ENCODE results near the gene OR4B1.
"Not testable (repeated sequence)": the region's sequence is repeated elsewhere in the genome, so short reads cannot be mapped to it uniquely, and the experiment has no call there.

Gene OR4B1, protein sequence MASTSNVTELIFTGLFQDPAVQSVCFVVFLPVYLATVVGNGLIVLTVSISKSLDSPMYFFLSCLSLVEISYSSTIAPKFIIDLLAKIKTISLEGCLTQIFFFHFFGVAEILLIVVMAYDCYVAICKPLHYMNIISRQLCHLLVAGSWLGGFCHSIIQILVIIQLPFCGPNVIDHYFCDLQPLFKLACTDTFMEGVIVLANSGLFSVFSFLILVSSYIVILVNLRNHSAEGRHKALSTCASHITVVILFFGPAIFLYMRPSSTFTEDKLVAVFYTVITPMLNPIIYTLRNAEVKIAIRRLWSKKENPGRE

DNA sequence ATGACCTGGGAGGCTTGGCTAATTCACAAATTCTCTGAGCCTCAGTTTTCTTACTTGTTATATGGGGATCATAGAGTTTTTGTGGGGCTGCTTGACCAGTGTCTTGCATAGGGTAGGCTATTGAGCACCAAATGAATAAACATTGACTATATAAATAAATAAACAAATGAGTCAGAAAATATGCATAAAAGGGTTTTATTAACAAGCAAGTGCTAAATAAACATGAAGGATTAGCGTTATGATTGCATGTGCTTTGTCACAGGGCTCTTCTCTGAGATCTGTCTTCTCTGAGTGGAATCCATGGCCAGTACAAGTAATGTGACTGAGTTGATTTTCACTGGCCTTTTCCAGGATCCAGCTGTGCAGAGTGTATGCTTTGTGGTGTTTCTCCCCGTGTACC is at the start of gene OR4B1:
Gene OR4B1, plus strand, starts transcription at position 301 of the 400 bp plus-strand sequence. Its CDS starts 0 bp downstream, at position 301.
- DNase-seq (ENCODE audit: low read depth): no peak

DNA sequence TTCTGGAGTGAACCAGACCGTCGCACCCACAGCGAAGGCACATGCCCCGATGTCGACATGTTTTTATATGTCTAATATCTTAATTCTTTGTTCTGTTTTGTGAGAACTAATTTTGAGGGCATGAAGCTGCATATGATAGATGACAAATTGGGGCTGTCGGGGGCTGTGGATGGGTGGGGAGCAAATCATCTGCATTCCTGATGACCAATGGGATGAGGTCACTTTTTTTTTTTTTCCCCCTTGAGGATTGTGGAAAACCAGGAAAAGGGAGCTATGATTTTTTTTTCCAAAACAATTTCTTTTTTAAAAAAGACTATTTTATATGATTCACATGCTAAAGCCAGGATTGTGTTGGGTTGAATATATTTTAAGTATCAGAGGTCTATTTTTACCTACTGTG is 49.2 kb upstream of the OR4B1 start:
- no peak for DNase-seq (ENCODE audit: low read depth)

DNA sequence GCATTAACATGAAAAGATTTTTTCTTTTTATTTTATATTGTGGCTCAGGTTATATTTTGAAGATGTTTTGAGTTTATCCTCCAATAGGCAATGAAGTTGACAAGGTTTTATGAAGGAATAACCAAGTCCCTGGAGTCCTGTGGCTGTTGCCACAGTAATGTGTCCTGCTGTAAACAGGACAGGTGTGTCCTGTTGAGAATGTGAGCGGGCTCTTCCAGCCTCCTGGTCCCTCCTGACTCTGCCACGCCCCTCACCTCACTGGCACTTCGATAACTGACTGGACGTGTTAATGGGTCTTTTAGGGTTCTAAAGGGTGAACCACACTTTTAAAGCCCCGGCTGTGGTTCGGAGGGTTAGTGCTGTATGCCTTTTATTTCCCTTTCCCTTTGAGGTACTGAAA is 47.8 kb upstream of the OR4B1 start:
- no peak for DNase-seq (ENCODE audit: low read depth)

DNA sequence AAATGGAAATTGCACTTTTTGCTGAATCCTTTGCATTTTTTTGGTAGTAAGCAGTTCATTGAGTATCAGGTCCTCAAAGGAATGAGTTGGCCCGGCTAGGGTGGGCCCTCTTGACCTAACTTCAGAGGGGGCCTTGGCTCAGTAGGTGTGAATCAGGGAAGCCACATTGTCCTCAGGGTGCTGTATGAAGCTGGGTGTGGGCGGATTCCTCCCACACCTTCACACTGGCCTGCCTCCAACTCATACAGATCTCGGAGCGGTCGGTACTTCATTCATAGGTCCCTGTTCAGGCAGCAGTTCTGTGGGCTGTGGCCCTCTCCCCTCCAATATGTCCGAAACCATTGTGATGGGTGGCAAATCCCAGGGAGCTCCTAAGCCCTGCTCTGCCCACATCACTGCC is 47.4 kb upstream of the OR4B1 start:
- no peak for DNase-seq (ENCODE audit: low read depth)

DNA sequence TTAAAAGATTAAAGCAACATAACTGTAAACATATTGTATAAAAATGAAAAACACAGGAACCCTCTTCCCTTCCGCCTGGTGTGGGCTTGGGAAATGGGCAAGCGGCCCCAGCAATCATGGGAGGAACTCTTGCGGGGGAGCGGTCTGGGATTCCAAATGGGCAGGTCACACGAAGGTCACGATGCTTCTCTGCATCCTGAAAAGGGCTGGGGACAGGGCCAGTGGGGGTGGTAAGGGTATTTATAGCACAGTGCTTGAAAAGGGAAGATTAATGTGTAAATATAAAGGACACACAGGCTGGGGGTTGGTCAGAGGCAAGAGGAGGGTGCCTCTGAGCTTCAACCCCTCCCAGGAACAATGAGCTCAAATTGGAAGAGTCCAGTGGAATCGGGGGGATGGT is 46.9 kb upstream of the OR4B1 start:
- no peak for DNase-seq (ENCODE audit: low read depth)

DNA sequence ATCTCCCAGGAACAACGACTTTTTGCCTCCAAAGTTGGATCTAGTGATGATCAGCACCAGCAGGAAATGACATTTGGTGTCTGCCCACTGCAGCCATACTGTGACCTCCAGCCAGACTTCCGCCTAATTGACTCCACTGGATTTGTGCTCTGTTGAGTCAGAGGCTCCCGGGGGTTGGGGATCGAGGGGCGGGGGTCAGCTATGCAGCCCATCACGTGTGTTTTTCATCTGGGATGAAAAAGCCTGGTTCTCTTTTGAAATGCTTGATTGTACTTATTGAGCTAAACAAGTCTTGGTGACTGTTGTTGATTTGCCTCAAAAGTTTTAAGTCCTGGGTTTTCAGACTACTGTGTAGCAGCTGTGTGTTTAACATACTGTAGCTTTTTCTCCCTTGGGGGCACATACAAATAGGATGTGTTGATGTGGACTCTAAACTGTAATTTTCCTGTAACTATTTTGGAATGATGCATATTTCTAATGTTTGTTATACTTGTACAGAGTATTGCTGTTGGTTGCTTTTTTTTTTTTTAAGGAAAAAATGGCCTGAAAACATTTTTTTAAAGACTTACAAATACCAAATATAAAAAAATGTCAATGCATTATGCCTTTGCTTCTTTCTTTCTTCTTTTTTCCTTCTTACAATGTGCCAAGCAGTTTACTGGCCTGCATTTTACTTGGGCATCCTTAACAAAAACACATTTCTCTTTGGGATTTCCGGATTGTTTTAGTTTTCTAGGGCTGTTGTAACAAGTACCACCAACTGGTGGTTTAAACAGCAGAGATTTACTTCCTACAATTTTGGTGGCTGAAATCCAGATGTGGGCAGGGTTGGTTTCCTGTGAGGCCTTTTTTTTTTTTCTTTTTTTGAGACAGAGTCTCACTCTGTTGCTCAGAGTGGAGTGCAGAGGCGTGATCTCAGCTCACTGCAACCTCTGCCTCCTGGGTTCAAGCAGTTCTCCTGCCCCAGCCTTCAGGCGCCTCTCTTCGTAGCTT is 46.1 kb upstream of the OR4B1 start:
- DNase-seq (ENCODE audit: low read depth): peak; percentile 61

DNA sequence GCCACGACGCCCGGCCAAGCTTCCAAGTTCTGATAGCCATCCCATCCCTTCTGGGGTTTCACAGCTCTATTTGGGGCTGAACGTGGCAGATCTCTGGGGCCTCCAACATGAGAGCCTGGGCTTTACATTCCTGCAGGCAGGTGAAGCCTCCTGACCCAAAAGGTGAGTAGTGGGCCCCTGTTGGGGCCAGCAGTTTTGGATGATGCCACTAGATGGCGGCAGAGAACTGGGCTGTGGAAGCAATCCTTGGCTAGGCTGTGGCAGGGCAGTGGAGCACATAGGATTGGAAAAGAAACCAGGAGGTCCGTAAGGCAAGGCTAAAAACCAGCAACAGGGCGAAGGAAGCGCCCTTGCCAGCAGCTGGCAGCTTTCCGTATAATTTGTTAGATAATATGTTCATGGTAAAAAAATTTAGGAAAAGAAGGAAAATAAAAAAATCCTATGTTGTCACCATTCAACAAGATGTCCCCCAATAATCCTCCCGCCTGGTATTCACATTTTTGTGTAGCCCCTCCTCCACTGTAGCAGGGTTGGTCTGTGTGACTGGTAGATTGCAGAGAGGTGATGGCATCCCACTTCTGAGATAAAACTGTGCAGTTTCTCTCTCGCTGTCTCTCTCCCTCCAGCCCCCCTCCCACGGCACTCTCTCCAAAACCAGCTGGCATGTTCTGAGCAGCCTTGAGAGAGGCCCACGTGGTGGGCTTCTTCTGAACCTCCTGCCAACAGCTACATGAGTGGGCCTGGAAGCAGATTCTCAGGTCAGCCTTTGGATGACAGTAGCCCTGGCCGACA is 43.6 kb upstream of the OR4B1 start:
- peak; percentile 56 for DNase-seq (ENCODE audit: low read depth)

DNA sequence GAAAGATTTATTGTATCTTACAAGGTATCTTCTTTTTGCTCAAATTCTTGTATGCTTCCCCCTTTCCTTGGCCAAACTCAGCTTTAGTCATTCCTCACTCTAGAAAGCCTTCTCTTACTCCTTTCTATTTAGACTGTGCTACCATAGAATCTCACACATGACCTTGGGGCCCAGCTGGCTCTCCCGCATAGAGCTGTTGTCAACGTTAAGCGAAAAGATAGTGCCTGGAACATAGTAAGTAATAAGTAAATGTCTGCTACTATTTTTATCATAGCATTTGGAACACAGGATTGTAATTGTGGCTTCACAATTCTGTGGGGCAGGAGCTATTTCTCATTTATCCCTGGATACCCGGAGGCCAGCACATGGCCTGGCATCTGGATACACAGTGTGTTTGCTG is 38.9 kb upstream of the OR4B1 start:
- DNase-seq (ENCODE audit: low read depth): no peak

DNA sequence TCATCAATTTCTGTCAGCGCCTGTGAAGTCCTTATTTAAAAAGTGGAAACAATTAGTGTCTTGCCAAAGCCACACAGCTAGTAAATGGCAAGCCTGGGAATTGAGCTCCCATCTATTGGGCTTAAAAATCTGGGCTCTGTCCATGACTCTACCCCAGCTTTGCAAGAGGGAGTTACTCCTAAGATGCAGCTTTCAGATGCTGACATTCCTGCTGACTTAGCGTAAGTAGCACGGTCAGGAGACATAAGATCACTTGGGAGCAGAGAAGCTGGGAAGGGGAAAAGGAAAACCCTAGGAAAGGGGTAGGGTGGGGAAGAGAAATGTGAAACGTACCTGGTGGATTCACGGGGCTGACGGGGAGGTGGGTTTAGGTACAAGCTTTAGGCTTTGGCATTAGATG is 36.0 kb upstream of the OR4B1 start:
- no peak for DNase-seq (ENCODE audit: low read depth)

DNA sequence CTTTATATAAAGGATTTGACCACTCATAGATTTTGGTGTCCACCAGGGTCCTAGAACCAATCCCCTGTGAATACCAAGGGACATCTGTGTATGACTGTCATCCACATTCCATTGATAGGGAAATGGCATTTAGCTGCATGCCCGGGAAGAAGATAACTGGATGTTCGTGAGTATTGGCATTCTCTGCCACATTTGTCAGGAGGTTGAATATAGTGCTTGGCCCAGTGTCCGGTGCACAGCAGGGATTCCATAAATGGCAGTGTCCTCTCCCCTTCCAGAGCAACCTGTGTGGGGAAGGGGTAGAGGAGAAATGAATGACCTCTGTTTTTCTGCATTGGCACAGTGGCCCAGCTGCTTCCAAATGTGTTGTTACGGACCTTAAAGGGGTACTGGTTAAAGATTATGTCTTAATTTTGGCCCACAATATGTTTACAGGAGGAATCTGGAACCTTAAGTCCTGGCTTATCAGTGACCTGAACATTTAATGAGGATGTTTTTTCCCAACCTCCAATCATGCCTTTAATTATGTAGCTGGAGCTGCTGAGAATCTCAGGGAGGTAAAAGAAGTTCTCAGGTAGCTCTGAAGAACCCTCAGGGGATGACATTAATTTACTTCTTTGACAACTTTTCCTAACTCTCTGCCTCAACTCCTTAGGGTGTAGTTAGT is 33.6 kb upstream of the OR4B1 start:
- no peak for DNase-seq (ENCODE audit: low read depth)

DNA sequence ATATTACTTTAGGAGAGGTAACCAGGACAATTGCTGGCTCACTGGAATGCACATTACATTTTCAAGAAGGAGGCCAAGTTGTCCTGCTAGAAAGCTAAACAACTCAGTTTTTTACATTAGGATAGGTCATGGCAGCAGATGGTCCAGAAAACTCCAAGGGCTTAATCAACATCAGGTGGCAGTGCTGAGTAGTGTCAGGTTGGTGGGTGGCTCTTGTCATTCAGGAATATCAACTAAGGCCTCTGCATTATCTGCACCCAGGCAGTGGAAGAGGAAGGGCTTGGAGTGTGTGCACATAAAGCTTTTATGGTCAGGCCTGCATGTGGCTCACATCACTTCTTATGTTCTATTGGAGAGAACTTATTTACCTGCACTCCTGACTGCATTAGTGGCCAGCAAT is 32.2 kb upstream of the OR4B1 start:
- no peak for DNase-seq (ENCODE audit: low read depth)

DNA sequence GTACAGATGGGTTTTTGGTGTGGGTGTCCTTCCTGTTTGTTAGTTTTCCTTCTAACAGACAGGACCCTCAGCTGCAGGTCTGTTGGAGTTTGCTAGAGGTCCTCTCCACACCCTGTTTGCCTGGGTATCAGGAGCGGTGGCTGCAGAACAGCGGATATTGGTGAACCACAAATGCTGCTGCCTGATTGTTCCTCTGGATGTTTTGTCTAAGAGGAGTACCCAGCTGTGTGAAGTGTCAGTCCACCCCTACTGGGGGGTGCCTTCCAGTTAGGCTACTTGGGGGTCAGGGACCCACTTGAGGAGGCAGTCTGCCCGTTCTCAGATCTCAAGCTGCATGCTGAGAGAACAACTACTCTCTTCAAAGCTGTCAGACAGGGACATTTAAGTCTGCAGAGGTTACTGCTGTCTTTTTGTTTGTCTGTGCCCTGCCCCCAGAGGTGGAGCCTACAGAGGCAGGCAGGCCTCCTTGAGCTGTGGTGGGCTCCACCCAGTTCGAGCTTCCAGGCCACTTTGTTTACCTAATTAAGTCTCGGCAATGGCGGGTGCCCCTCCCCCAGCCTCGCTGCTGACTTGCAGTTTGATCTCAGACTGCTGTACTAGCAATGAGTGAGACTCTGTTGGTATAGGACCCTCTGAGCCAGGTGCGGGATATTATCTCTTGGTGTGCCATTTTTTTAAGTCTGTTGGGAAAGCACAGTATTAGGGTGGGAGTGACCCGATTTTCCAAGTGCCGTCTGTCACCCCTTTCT is 25.5 kb upstream of the OR4B1 start:
- not testable (repeated sequence) for DNase-seq (ENCODE audit: low read depth)

DNA sequence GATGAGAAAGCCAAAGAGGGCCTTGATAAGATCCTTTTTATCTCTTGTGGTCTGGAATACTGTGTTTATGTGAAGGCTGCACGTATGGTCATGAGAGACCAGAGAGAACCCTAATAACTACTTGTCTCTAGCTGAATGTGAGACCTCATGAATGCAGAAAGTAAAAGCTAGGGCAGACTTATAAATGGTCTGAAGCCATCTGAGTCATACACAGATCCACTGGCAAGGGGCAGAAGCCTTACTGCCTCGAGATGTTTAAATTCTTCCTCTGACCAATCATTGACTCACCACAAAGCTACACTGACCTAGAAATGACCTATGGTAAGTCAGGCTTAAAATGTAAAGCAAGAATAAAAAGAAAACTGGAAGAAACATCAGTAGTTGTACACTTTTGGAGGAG is 22.7 kb upstream of the OR4B1 start:
- DNase-seq (ENCODE audit: low read depth): no peak

DNA sequence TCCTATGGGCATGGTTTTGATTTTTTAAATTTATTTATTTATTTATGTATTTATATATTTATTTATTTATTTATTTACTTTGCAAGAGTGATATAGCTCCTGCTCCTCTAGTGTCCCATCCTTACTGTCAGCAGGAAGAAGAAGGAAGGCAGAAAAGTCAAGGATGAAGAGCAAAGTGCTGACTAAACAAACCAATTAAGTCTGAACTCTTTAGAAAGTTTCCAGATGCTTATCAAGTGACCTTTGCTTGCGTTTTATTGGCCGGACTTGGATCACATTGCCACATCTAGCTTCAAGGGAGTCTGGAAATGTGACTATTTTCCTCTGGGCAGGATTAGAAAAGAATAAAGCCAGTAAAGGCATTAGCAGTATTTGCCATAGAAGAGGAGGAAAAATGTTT is 8.7 kb upstream of the OR4B1 start:
- no peak for DNase-seq (ENCODE audit: low read depth)

DNA sequence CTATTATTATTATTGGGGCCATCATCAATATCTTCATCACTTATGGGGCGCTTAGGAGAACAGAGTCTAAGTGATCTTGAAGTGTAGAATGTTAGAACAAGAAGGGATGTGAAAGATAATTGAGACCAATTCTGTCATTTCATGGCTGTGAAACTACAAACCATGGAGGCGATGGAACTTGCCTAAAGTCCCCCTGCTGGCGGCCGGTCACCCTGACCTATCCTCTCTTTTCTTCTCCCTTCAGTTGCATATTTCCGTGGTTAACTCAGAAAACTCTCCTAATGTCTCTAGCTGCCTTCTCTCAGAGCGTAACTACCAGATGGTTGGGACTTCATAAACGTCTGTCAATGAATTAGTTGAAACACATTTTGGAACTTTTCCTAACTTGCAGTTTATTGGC is 6.6 kb upstream of the OR4B1 start:
- no peak for DNase-seq (ENCODE audit: low read depth)

DNA sequence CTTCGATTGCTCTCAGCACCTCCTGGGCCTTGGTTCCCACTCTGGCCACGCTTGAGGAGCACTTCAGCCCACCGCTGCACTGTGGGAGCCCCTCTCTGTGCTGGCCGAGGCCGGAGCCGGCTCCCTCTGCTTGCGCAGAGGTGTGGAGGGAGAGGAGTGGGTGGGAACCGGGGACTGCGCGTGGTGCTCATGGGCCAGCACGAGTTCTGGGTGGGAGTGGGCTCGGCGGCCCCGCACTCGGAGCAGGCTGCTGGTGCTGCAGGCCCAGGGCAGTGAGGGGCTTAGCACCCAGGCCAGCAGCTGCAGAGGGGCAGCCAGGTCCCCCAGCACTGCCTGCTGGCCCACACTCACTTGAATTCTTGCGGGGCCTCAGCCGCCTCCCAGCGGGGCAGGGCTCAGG is 12.2 kb downstream of the OR4B1 start:
- no peak for DNase-seq (ENCODE audit: low read depth)

DNA sequence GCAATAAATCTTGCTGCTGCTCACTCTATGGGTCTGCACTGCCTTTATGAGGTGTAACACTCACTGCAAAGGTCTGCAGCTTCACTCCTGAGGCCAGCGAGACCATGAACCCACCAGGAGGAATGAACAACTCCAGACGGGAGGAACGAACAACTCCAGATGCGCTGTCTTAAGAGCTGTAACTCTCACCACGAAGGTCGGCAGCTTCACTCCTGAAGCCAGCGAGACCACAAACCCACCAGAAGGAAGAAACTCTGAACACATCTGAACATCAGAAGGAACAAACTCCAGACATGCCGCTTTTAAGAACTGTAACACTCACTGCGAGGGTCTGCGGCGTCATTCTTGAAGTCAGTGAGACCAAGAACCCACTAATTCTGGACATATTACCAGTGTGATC is 13.4 kb downstream of the OR4B1 start:
- not testable (repeated sequence) for DNase-seq (ENCODE audit: low read depth)

DNA sequence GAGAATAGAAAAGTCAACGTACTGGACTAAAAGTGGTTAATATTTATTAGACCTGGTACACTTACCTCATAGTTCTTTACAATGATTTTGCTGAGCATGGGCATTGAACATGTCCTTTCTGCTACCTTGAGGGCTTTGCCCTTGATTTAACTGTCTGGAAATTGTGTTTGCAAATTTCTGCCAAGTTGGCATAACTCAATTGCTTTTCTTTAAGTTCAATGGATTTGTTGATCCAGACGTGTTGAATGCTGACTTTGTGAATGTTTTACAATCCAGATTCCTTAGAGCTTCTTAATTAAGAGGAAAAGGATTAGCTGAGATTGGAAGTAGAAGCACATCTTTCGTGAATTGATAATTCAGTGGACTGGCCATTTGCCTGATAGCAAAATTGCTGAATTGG is 21.1 kb downstream of the OR4B1 start:
- no peak for DNase-seq (ENCODE audit: low read depth)

DNA sequence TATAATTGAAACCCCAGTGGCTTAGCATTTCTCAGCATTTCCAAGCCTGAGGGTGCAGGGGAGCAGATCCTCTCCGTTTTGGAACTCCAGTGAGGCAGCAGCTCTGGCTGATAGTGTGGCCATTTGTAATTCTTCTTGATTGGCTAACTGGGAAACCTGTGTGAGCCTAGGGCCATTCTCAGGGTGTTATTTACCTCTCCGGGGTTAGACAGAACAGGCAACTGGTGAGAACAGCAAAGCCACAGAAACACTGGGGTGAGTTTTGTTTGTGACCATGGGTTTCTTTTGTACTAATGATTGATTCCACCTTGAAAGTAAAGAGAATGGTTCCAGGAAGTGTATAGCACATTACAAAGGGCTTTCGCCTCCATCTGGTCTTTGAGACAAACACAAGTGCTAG is 25.9 kb downstream of the OR4B1 start:
- no peak for DNase-seq (ENCODE audit: low read depth)

DNA sequence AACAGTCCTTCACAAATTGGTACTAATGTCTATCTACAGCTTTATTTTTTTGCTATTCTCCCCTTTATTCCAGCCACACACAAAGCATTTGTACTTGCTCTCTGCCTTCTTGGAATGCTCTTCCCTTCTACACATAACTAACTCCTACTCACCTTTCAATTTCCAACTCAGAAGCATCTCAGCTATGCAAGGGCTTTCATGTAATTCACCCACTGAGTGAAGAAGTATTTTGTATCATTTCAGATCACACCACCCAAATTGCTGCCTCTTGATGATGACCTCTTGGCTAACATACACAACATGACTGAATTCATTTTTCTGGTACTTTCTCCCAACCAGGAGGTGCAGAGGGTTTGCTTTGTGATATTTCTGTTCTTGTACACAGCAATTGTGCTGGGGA is 28.2 kb downstream of the OR4B1 start, which contains the start of gene OR4X2:
Gene OR4X2, plus strand, starts transcription at position 301 of the 400 bp plus-strand sequence. Its CDS starts 0 bp downstream, at position 301.
- no peak for DNase-seq (ENCODE audit: low read depth)

DNA sequence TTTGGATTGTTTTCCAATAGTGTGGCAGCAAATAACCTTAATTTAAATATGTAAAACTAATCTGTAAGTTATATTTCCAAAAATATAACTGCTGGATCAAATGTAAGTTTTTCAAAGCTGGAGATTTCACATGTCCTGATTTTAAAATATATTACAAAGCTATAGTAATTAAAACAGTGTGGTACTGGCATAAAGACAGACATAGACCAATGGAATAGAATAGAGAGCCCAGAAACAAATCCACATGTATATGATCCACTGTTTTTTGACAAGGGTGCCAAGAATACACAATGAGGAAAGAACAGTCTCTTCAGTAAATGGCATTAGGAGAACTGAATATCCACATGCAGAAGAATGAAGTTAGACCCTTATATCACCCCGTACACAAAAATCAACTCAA is 32.3 kb downstream of the OR4B1 start:
- DNase-seq (ENCODE audit: low read depth): no peak
